ENCODE measurements around the gene SP4.

SP4 gene

DNA sequence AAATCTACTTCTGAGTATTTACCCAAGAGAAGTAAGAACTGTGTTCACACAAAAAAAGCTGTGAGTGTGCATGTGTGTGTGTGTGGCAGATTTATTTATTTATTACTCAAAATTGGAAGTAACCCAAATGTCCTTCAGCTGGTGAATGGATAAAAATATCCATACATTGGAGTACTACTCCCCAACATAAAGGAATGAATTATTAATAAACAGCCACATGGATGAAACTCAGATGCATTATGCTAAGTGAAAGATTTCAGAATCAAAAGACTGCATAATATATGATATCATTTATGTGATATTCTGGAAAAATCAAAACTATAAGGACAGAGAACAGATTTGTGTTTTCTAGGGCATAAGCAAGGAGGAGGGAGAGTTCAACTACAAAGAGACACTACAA is 67.8 kb downstream of the SP4 start:
- peaks cover 8% of the 10 kb centered on the region; the same call in 1 of the 2 replicates for H3K36me3 ChIP-seq (ENCODE audit: insufficient read depth, low read length)
- H3K9me2 ChIP-seq (ENCODE audit: low read depth, low read length): no peaks in the 10 kb centered on the region
- TF ChIP-seq, protein P1, sequence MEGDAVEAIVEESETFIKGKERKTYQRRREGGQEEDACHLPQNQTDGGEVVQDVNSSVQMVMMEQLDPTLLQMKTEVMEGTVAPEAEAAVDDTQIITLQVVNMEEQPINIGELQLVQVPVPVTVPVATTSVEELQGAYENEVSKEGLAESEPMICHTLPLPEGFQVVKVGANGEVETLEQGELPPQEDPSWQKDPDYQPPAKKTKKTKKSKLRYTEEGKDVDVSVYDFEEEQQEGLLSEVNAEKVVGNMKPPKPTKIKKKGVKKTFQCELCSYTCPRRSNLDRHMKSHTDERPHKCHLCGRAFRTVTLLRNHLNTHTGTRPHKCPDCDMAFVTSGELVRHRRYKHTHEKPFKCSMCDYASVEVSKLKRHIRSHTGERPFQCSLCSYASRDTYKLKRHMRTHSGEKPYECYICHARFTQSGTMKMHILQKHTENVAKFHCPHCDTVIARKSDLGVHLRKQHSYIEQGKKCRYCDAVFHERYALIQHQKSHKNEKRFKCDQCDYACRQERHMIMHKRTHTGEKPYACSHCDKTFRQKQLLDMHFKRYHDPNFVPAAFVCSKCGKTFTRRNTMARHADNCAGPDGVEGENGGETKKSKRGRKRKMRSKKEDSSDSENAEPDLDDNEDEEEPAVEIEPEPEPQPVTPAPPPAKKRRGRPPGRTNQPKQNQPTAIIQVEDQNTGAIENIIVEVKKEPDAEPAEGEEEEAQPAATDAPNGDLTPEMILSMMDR (IDR thresholded peaks at IDR 0.05; ENCODE audit: low read length): no peak
- TF ChIP-seq EZH2 (IDR thresholded peaks at IDR 0.05; ENCODE audit: borderline replicate concordance, low read length): no peak
- H3F3A ChIP-seq (ENCODE audit: insufficient read depth, low read length): no peaks in the 10 kb centered on the region
- no peaks in the 10 kb centered on the region for H3K4me1 ChIP-seq (ENCODE audit: insufficient read depth, low read length, severe bottlenecking)
- no peak overlapping the region for H2AFZ ChIP-seq (ENCODE audit: low read length)
- H3K4me3 ChIP-seq (ENCODE audit: low read depth, low read length, poor library complexity, severe bottlenecking): no peak overlapping the region
- H4K20me1 ChIP-seq (ENCODE audit: insufficient read depth, low read length): no peaks in the 10 kb centered on the region
- H3K9ac ChIP-seq (ENCODE audit: low read length): no peak overlapping the region
- no peaks in the 10 kb centered on the region for H3K79me2 ChIP-seq (ENCODE audit: insufficient read depth, low read length)
- no peak overlapping the region for H3K27ac ChIP-seq (ENCODE audit: low read depth, low read length, poor library complexity, severe bottlenecking)
- H3K9me3 ChIP-seq (ENCODE audit: low read length): peaks cover 38% of the 10 kb centered on the region
- no peak overlapping the region for H3K4me2 ChIP-seq (ENCODE audit: low read length)
- H3K27me3 ChIP-seq (ENCODE audit: insufficient read depth, low read length): no peaks in the 10 kb centered on the region

- Histone ChIP-seq H4K20me1 (ENCODE audit: insufficient read depth, low read length) (no peaks in the 10 kb centered on the region), H3K79me2 (ENCODE audit: insufficient read depth, low read length) (no peaks in the 10 kb centered on the region), H3K9ac (ENCODE audit: low read length) (no peak overlapping the region), H3K9me2 (ENCODE audit: low read depth, low read length) (no peaks in the 10 kb centered on the region), H3F3A (ENCODE audit: insufficient read depth, low read length) (no peaks in the 10 kb centered on the region), H3K4me2 (ENCODE audit: low read length) (no peak overlapping the region), H3K27me3 (ENCODE audit: insufficient read depth, low read length) (no peaks in the 10 kb centered on the region), H3K4me3 (ENCODE audit: low read depth, low read length, poor library complexity, severe bottlenecking) (no peak overlapping the region), H2AFZ (ENCODE audit: low read length) (no peak overlapping the region), H3K27ac (ENCODE audit: low read depth, low read length, poor library complexity, severe bottlenecking) (no peak overlapping the region), H3K4me1 (ENCODE audit: insufficient read depth, low read length, severe bottlenecking) (no peaks in the 10 kb centered on the region), H3K36me3 (ENCODE audit: insufficient read depth, low read length) (peaks cover 6% of the 10 kb centered on the region; the same call in 1 of the 2 replicates), H3K9me3 (ENCODE audit: low read length) (peaks cover 30% of the 10 kb centered on the region)
- TF ChIP-seq, protein P1 (IDR thresholded peaks at IDR 0.05; ENCODE audit: low read length): no peak
- TF ChIP-seq EZH2 (IDR thresholded peaks at IDR 0.05; ENCODE audit: borderline replicate concordance, low read length): no peak
These were observed 69.2 kb downstream of the SP4 start for GRCh38 chr7:21497072-21497471.

GRCh38 chr7:21500117-21500832 is 72.4 kb downstream of the SP4 start:
- TF ChIP-seq, protein P1 (IDR thresholded peaks at IDR 0.05; ENCODE audit: low read length): no peak
- TF ChIP-seq EZH2 (IDR thresholded peaks at IDR 0.05; ENCODE audit: borderline replicate concordance, low read length): no peak
- Histone ChIP-seq H3K79me2 (ENCODE audit: insufficient read depth, low read length) (no peaks in the 10 kb centered on the region), H2AFZ (ENCODE audit: low read length) (no peak overlapping the region), H3K27me3 (ENCODE audit: insufficient read depth, low read length) (no peaks in the 10 kb centered on the region), H3K4me3 (ENCODE audit: low read depth, low read length, poor library complexity, severe bottlenecking) (no peak overlapping the region), H3F3A (ENCODE audit: insufficient read depth, low read length) (no peaks in the 10 kb centered on the region), H3K4me1 (ENCODE audit: insufficient read depth, low read length, severe bottlenecking) (no peaks in the 10 kb centered on the region), H3K9ac (ENCODE audit: low read length) (no peak overlapping the region), H3K9me2 (ENCODE audit: low read depth, low read length) (no peaks in the 10 kb centered on the region), H3K9me3 (ENCODE audit: low read length) (peaks cover 9% of the 10 kb centered on the region), H3K4me2 (ENCODE audit: low read length) (no peak overlapping the region), H3K27ac (ENCODE audit: low read depth, low read length, poor library complexity, severe bottlenecking) (no peak overlapping the region), H4K20me1 (ENCODE audit: insufficient read depth, low read length) (no peaks in the 10 kb centered on the region), H3K36me3 (ENCODE audit: insufficient read depth, low read length) (peaks cover 6% of the 10 kb centered on the region; the same call in 1 of the 2 replicates)

Measured in OCI-LY1 (cell line).